Measurements from ENCODE around the gene PTCD1.
A peak's percentile ranks its signal among the peaks of the same experiment; 100 is the strongest.

The PTCD1 gene

DNA sequence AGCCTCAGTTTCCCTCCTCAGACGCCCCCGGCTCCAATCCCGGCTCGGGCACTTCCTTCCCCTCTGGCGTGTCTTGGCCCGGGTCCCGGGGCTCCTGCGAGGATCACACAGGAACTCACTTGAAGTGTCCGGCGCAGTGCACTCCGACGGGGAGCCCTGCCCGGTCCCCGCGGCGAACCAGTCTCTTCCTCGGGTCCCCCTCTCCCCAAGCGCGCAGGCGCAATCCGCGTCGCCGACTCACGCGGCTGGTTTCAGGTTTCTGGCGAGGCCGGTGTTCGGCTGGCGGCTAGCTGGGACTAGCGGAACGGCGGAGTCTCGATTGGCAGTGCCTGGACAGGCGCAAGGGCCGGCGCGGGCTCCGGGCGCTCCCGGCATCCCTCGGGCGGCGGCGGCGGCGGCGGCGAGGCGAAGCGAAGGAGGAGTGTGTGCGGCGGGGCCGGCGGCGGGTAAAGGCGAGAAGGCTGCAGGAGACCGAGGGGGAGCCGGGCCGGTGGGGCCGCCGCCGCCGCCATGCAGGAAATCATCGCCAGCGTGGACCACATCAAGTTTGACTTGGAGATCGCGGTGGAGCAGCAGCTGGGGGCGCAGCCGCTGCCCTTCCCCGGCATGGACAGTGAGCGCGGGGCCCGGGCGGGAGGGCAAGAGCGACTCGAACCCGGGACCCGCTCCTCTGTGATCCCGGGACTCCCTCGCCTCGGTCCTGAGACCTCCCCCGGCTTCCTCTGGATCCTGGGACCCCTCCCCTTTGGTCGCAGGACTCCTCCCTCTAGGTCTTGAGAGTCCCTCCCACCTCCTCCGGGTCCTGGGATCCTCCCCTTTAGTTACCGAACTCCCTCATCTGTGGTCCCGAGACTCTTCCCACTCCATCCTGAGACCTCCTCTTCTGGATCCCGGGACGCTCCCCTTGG lies at the start of gene PTCD1, which contains the start of gene CPSF4:
PTCD1 (minus strand) TSS at position 226 of the 908 bp plus-strand sequence. CDS start 3,556 bp downstream, outside the sequence.
CPSF4 (plus strand) TSS at position 371 of the 908 bp plus-strand sequence; CDS start at position 511, 140 bp downstream.
- peak; percentile 84 for DNase-seq (ENCODE audit: low read depth)

DNA sequence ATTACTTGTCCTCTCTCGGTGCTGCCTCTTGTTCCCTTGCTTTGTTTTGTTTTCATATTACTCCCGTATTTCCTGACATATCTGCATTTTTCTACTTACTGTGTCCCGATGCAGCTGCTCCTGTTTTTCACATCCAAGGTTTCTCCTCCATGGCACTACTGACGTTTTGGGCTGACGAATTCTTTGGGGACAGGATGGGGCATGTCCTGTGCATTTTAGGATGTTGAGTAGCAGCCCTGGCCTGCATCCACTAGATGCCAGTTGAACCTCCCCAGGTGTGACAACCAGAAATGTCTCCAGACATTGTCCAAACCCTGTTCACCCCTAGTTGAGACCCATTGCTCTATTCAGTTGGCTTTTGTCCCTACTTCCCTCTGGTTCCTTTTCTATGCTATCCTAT lies 46.5 kb upstream of the PTCD1 start:
- no peak for DNase-seq (ENCODE audit: low read depth)

DNA sequence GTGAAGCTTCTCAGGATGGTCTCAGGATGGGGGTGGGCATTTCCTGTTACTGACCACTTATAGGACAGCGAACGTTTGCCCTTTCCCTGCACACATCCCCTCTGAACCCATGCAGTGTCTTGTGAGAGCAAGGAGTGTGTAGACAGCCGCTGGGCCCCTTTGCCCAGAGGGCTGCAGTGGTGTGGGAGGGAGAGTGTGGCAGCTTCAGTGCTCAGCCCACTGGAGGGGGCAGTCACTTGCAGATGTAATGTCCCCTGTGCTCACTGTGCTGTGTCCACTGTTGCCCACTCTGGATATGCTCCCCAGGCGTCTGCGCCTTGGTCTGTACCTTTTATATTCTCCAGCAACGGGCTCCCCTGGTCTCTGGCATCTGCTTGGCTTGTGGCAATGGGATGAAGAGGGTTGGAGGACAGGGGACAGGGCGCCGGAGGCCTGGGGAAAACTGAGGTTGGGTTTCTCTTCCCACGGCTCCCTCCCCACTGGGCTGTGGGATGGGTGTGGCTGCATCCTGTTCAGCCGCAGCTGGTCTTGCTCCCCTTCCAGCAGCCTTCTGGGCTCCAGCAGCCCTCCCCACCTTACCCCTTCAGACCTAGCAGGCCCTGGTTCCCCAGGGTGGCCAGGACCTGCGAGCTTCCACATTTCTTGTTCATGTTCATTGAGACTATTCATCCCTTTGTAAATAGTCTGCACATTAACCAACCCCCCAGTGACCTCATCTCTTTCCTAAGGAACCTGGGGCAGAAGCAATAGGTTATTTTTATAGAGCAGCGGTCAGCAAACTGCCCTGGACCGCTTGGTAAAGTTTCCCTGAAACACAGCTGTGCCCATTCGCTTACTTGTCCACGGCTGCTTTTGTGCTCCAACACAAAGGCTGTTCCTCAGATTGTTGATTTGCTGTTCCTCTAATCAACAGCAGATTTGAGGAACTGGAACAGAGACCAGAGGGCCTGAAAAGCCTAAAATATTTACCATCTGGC lies 40.2 kb upstream of the PTCD1 start:
- no peak for DNase-seq (ENCODE audit: low read depth)

DNA sequence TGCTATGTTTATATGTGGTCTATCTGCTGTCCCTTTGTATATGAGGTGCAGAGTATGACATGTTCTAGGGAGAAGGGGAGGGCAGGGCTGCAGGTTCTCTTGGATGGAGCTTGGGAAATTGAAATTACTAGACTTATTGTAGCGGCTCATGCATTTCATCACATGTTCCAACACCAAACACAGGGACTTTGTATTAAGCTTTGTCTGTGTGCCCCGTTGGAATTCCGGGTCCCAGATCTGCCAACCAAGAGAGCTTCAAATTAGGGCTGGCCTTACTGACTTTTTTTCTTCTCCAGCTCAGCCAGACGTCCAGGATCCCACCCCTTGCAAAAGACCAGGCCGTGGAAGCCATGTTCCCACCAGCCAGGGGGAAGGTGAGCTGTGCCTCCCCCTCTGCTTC lies 37.5 kb upstream of the PTCD1 start:
- no peak for DNase-seq (ENCODE audit: low read depth)

- no peak for DNase-seq (ENCODE audit: low read depth)
These were observed 34.7 kb upstream of the PTCD1 start for GRCh38 chr7:99473315-99473596.

- peak; percentile 94 for DNase-seq (ENCODE audit: low read depth)
These were observed 34.1 kb upstream of the PTCD1 start, which contains the start of gene ZNF789 for GRCh38 chr7:99472561-99473314. Gene ZNF789 (plus strand): TSS chr7:99472890. CDS start chr7:99476457, 3,567 bp downstream.

- no peak for DNase-seq (ENCODE audit: low read depth)
These were observed 30.9 kb upstream of the PTCD1 start for GRCh38 chr7:99469381-99470065.

DNA sequence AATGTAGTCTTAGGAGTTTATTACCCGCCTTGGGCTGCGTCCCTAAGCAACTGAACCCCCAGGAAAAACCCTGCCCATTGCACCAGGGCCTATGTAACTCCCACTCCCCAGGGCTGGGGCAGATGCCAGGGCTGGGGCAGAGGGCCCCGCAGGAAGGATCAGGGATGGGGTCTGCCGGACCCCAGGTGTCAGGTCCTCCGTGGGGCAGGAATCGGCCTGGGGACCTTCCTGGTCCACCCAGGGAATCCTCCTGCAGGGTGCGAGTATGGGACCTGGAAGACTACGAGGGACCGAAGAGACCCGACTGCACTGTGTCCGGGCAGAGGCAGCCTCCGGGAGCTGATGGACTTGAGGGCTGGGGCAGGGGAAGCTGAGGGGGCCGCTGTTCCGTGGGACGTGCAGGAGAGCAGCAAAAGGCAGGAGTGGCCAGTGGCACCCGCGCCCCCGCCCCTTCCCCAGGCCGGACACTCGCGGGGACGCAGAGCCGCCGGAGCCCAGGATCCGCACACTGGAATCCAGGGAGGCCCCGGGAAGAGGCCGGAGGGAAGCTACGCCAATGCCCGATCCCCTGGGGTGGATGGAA lies 29.8 kb upstream of the PTCD1 start:
- DNase-seq (ENCODE audit: low read depth): no peak

- DNase-seq (ENCODE audit: low read depth): no peak
These were observed 26.8 kb upstream of the PTCD1 start for GRCh38 chr7:99465421-99465768.

DNA sequence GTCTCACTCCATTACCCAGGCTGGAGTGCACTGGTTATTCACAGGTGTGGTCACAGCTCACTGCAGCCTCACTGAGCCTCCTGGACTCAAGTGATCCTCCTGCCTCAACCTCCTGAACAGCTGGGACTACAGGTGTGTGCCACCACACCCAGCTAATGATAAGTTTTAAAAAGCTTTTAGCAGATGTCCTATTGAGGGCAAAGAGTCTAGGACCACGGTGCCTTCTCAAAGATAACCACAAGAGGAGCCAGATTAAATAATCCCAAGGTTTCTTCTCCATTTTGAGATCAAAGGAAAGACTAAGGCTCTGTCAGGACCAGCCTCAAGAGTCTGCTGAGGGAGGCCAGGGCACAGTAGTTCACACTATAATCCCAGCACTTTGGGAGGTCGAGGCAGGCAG lies 22.6 kb upstream of the PTCD1 start:
- DNase-seq (ENCODE audit: low read depth): no peak

- no peak for DNase-seq (ENCODE audit: low read depth)
These were observed 22.1 kb upstream of the PTCD1 start for GRCh38 chr7:99460651-99461050.

GRCh38 chr7:99459087-99459486 lies 20.5 kb upstream of the PTCD1 start:
- no peak for DNase-seq (ENCODE audit: low read depth)

DNA sequence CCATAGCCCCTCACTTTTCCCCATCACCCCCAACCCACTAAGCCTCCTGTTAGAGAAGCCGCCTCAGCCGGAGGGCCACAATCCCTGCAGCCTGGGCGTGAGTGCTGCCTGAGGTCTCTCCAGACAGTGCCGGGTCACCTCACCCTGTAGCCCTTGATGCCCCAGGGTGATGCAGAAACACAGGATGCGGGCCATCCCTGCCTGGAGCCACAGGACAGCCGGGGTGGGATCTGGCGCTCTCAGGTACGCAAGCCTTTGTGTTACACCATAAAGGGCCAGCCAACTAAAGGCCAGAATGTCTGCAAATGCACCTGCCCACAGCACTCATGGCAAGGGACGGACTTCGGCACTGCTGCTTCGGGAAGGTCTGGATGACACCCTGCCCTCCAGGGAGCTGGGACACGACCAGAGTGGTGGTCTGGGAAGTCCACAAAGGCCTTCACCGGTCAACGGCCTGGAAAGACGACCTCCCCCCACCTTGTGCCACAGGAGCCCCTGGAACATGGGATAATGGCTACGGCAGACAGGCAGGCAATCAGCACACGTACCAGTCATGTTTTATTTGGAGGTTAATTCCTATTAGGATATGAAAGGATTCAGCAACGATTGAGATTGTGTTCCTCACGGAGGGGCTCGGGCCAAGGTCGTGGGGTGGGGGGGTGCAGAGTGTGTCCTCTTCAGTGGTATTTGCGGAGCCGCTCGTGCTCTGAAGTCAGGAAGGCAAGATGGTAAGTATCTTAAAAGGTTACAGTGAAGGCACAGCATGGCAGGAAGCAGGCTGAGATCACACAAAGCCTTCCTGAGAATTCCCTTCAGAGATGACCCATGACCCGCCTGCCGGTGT lies 19.3 kb upstream of the PTCD1 start:
- no peak for DNase-seq (ENCODE audit: low read depth)

DNA sequence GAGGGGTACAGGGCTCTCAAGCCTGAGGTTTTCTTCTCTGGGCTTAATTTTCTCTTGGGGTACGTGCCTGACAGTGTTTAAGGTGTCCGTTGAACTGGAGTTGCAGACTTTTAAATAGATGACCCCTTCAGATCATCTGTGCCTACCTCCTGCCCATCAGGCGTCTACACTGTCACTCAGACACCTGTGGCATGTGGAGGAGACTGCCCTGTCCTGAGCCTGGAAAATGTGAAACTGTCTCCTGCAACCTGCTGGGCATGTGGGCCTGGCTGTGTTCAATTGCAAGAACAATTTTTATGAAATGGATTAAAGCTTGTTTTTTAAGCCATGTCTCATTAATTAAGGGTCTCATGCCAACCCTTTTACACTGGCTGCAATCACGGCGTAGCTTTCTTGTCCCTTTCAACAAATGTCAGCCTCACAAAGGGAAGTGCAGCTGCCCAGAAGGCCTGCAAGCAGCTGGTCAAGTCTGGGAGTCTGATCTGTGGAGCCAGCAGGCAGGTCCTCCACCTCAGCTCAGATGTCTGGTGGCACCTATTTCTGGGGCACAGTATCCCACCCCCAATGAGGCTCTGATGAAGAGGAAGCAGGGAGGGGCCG lies 18.6 kb upstream of the PTCD1 start:
- DNase-seq (ENCODE audit: low read depth): no peak

- no peak for DNase-seq (ENCODE audit: low read depth)
These were observed 17.7 kb upstream of the PTCD1 start for GRCh38 chr7:99456288-99456687.

DNA sequence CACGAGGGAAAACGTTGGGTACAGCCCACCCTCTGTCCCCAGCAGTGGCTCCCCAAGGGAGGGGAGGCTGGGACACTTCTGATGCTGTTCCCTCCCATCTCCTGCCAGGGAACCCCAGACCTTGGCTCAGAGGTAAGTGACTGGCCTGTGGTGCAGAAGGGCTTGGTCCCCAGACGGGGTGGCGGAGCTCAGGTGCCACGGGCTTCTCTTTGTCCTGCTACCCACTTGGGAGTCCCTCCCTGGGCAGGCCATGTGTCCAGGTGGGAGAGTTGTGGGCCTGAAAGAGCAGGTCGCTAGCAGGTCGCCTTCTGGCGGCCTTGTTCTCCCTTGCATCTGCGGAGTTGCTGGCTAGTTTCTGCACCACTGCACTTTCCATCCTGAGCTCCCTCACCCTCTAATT lies 17.3 kb upstream of the PTCD1 start:
- DNase-seq (ENCODE audit: low read depth): no peak

- no peak for DNase-seq (ENCODE audit: low read depth)
These were observed 14.5 kb upstream of the PTCD1 start for GRCh38 chr7:99453105-99453504.

GRCh38 chr7:99452541-99452940 lies 13.9 kb upstream of the PTCD1 start:
- DNase-seq (ENCODE audit: low read depth): no peak

GRCh38 chr7:99451936-99452335 lies 13.3 kb upstream of the PTCD1 start:
- no peak for DNase-seq (ENCODE audit: low read depth)

DNA sequence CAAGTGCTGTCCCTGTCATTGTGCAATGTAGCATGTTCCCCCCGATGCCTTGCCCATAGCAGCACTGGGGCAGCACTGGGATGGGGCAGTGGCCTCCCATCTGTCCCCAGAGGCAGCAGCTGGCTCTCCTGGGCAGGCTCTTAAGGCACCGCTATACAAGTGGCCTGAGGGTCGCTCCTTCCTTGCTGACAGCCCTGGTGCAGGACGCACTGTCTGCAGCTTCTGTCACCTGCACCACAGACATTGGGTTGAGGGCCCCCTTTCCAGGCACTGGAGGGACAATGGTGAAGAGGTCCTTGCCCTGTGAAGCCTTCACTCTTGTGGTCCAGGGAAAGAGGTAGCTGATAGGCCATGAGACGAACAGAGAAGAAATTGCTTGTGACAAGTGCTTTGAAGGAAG lies 10.7 kb upstream of the PTCD1 start:
- DNase-seq (ENCODE audit: low read depth): no peak

Measured in stimulated activated CD8-positive, alpha-beta memory T cell treated with anti-CD3 and anti-CD28 coated beads, Interleukin-7, amount 100 ng/mL, for 24 hours (primary cell).